ENCODE results near the gene CDC25B. TPM values are rescaled to one million over a fixed set of nuclear protein-coding genes. Genes with fewer than 3 reads are reported as not detected.

CDC25B gene
- total and polyA plus RNA-seq, 2 donors, result 18.7 to 42.2 TPM

- DNase-seq (ENCODE audit: extremely low spot score), result no peak
- Histone ChIP-seq H3K4me1 (ENCODE audit: insufficient read depth) (peaks cover 2% of the 10 kb centered on the region), H3K27ac (ENCODE audit: low read depth) (peak overlapping the region; percentile 73), H3K4me3 (ENCODE audit: low read depth, low read length) (no peak overlapping the region), H3K36me3 (ENCODE audit: insufficient read depth) (no peaks in the 10 kb centered on the region)
- 49% methylated on average over 8 of the region's 8 CpGs for WGBS
Observed at GRCh38 chr20:3812975-3813847, 17.1 kb downstream of the CDC25B start.

GRCh38 chr20:3813848-3814581, 17.9 kb downstream of the CDC25B start:
- Histone ChIP-seq H3K4me1 (ENCODE audit: insufficient read depth) (peaks cover 2% of the 10 kb centered on the region), H3K4me3 (ENCODE audit: low read depth, low read length) (no peak overlapping the region), H3K27ac (ENCODE audit: low read depth) (no peak overlapping the region), H3K36me3 (ENCODE audit: insufficient read depth) (no peaks in the 10 kb centered on the region)
- no peak for DNase-seq (ENCODE audit: extremely low spot score)
- 66% methylated on average over 12 of the region's 12 CpGs for WGBS

- H3K27ac ChIP-seq (ENCODE audit: low read depth), result no peak overlapping the region
- no peak for DNase-seq (ENCODE audit: extremely low spot score)
- WGBS, result 88% methylated on average over 7 of the region's 7 CpGs
- H3K36me3 ChIP-seq (ENCODE audit: insufficient read depth), result no peaks in the 10 kb centered on the region
- no peak overlapping the region for H3K4me3 ChIP-seq (ENCODE audit: low read depth, low read length)
- peaks cover 2% of the 10 kb centered on the region for H3K4me1 ChIP-seq (ENCODE audit: insufficient read depth)
Observed at GRCh38 chr20:3814928-3815495, 18.9 kb downstream of the CDC25B start.

GRCh38 chr20:3815703-3816315, 19.7 kb downstream of the CDC25B start:
- 77% methylated on average over 9 of the region's 9 CpGs for WGBS
- H3K36me3 ChIP-seq (ENCODE audit: insufficient read depth), result no peaks in the 10 kb centered on the region
- peaks cover 2% of the 10 kb centered on the region for H3K4me1 ChIP-seq (ENCODE audit: insufficient read depth)
- H3K4me3 ChIP-seq (ENCODE audit: low read depth, low read length), result no peak overlapping the region
- DNase-seq (ENCODE audit: extremely low spot score), result no peak
- no peak overlapping the region for H3K27ac ChIP-seq (ENCODE audit: low read depth)

- H3K4me1 ChIP-seq (ENCODE audit: insufficient read depth), result peaks cover 2% of the 10 kb centered on the region
- WGBS, result 86% methylated on average over 8 of the region's 8 CpGs
- H3K4me3 ChIP-seq (ENCODE audit: low read depth, low read length), result no peak overlapping the region
- no peak for DNase-seq (ENCODE audit: extremely low spot score)
- H3K36me3 ChIP-seq (ENCODE audit: insufficient read depth), result no peaks in the 10 kb centered on the region
- peak overlapping the region; percentile 34 for H3K27ac ChIP-seq (ENCODE audit: low read depth)
Observed at GRCh38 chr20:3818155-3819151, 22.3 kb downstream of the CDC25B start.

- no peaks in the 10 kb centered on the region for H3K36me3 ChIP-seq (ENCODE audit: insufficient read depth)
- H3K4me1 ChIP-seq (ENCODE audit: insufficient read depth), result no peaks in the 10 kb centered on the region
- H3K27ac ChIP-seq (ENCODE audit: low read depth), result peak overlapping the region; percentile 84
- WGBS, result 63% methylated on average over 20 of the region's 20 CpGs
- H3K4me3 ChIP-seq (ENCODE audit: low read depth, low read length), result peak overlapping the region; percentile 56
- no peak for DNase-seq (ENCODE audit: extremely low spot score)
Observed at GRCh38 chr20:3819411-3820047, 23.4 kb downstream of the CDC25B start.

GRCh38 chr20:3820048-3820900, 24.2 kb downstream of the CDC25B start, which contains the start of gene AP5S1:
Gene AP5S1, plus strand, starts transcription at chr20:3820547. Its CDS starts 1,571 bp downstream, at chr20:3822118.
- Histone ChIP-seq H3K36me3 (ENCODE audit: insufficient read depth) (no peaks in the 10 kb centered on the region), H3K27ac (ENCODE audit: low read depth) (peak within 1 kb of the TSS; percentile 99), H3K4me3 (ENCODE audit: low read depth, low read length) (peak within 1 kb of the TSS; percentile 56), H3K4me1 (ENCODE audit: insufficient read depth) (no peaks in the 10 kb centered on the region)
- DNase-seq (ENCODE audit: extremely low spot score), result peak; percentile 90
- under 1% methylated on average over 96 of the region's 96 CpGs for WGBS

GRCh38 chr20:3820901-3821727, 25.0 kb downstream of the CDC25B start:
- no peak for DNase-seq (ENCODE audit: extremely low spot score)
- no peaks in the 10 kb centered on the region for H3K4me1 ChIP-seq (ENCODE audit: insufficient read depth)
- H3K4me3 ChIP-seq (ENCODE audit: low read depth, low read length), result peak overlapping the region; percentile 56
- H3K36me3 ChIP-seq (ENCODE audit: insufficient read depth), result no peaks in the 10 kb centered on the region
- H3K27ac ChIP-seq (ENCODE audit: low read depth), result peak overlapping the region; percentile 99
- 44% methylated on average over 20 of the region's 20 CpGs for WGBS

- DNase-seq (ENCODE audit: extremely low spot score), result no peak
- Histone ChIP-seq H3K4me3 (ENCODE audit: low read depth, low read length) (no peak overlapping the region), H3K4me1 (ENCODE audit: insufficient read depth) (no peaks in the 10 kb centered on the region), H3K36me3 (ENCODE audit: insufficient read depth) (no peaks in the 10 kb centered on the region), H3K27ac (ENCODE audit: low read depth) (no peak overlapping the region)
- WGBS, result 94% methylated on average over 14 of the region's 14 CpGs
Observed at GRCh38 chr20:3821996-3822395, 25.9 kb downstream of the CDC25B start.

GRCh38 chr20:3823881-3824280, 27.8 kb downstream of the CDC25B start:
- H3K27ac ChIP-seq (ENCODE audit: low read depth), result no peak overlapping the region
- no peak for DNase-seq (ENCODE audit: extremely low spot score)
- WGBS, result 93% methylated on average over 20 of the region's 20 CpGs
- H3K4me3 ChIP-seq (ENCODE audit: low read depth, low read length), result no peak overlapping the region
- no peaks in the 10 kb centered on the region for H3K4me1 ChIP-seq (ENCODE audit: insufficient read depth)
- no peaks in the 10 kb centered on the region for H3K36me3 ChIP-seq (ENCODE audit: insufficient read depth)

GRCh38 chr20:3825526-3825925, 29.4 kb downstream of the CDC25B start:
- Histone ChIP-seq H3K4me1 (ENCODE audit: insufficient read depth) (no peaks in the 10 kb centered on the region), H3K36me3 (ENCODE audit: insufficient read depth) (no peaks in the 10 kb centered on the region), H3K27ac (ENCODE audit: low read depth) (no peak overlapping the region), H3K4me3 (ENCODE audit: low read depth, low read length) (no peak overlapping the region)
- 74% methylated on average over 7 of the region's 7 CpGs for WGBS
- DNase-seq (ENCODE audit: extremely low spot score), result no peak

Data from urinary bladder (tissue), 4 donors.